Heart left ventricle (tissue), 16 donors: ENCODE measurements around the gene GATA5. TPM values are rescaled to one million over a fixed set of nuclear protein-coding genes. Genes with fewer than 3 reads are reported as not detected.

ENCODE experiments used
- ATAC-seq, 4 donors: fragments of 200-7000 bp; cut with Tn5 transposase; one replicate each; pipeline ENCODE4 v1.9.1; 2020 to 2022; ENCODE audit warnings: moderate library complexity in 4 of 4, mild to moderate bottlenecking in 3 of 4, moderate number of reproducible peaks in 1 of 4
- DNase-seq, 5 donors: peaks; one replicate each; pipeline ENCODE4 v3.0.0-alpha.2; 2020
- H3K27ac ChIP-seq, 12 donors: fragments of 200-600 bp; sonication (generic) in 4 of 12; one replicate each; pipeline versions ENCODE4 v1.5.0 to v1.8.0; 2016 to 2022; ENCODE audit warnings: mild to moderate bottlenecking in 2 of 12
- H3K27me3 ChIP-seq, 9 donors: fragments of 200-600 bp; sonication (generic) in 2 of 9; one replicate each; pipeline versions ENCODE4 v1.5.1 to v1.8.0; 2016 to 2022; ENCODE audit warnings: mild to moderate bottlenecking in 3 of 9
- H3K36me3 ChIP-seq, 9 donors: fragments of 200-600 bp; sonication (generic) in 2 of 9; one replicate each; pipeline versions ENCODE4 v1.5.0 to v1.8.0; 2018 to 2022; ENCODE audit warnings: mild to moderate bottlenecking in 2 of 9
- H3K4me1 ChIP-seq, 12 donors: fragments of 200-600 bp; sonication (generic) in 4 of 12; one replicate each; pipeline versions ENCODE4 v1.5.0 to v1.8.0; 2016 to 2022; ENCODE audit warnings: mild to moderate bottlenecking in 3 of 12
- H3K4me3 ChIP-seq, 12 donors: fragments of 200-600 bp; sonication (generic) in 4 of 12; one replicate each; pipeline versions ENCODE4 v1.5.0 to v1.8.0; 2017 to 2022; ENCODE audit warnings: mild to moderate bottlenecking in 9 of 12, moderate library complexity in 4 of 12
- H3K9me3 ChIP-seq, 12 donors: fragments of 200-600 bp; sonication (generic) in 4 of 12; one replicate each; pipeline versions ENCODE4 v1.5.0 to v1.8.0; 2016 to 2022; ENCODE audit warnings: mild to moderate bottlenecking in 1 of 12
- POLR2A ChIP-seq, 2 donors: fragments of 450-650 bp; IDR thresholded peaks; one replicate each; pipeline ENCODE4 v1.6.1; 2017; ENCODE audit warnings: antibody characterized with exemption in 2 of 2, mild to moderate bottlenecking in 2 of 2, moderate library complexity in 2 of 2
- WGBS, 4 donors: extraction: QIAGEN DNeasy Blood & Tissue Kit in 2 of 4; methylation state at CpG; one replicate each; pipeline versions ENCODE4 v1.1.5 to v1.1.7; 2013 to 2018; 5-methylcytosine and 5-hydroxymethylcytosine counted together
- intact Hi-C, 10 donors: fragments of 100-400 bp; cut with DNase I; formaldehyde crosslinking; loops; one replicate each; pipeline versions ENCODE4 v1.11.1 to v1.14.2; 2022
- polyA plus RNA-seq, 2 donors: library from polyadenylated mRNA; stranded (reverse); fragments of 200-250 nt; gene quantifications; one replicate each; pipeline ENCODE4 v1.2.3, GENCODE V29; 2013
- total RNA-seq, 9 donors: library from RNA; depleted of rRNA in 2 of 9; stranded (reverse); fragments of >200 nt in 2 of 9; fragmentation: NEBNext Ultra II Directional in 3 of 9; extraction: Animal tissue kit (Norgen Biotek cat#: 25700) in 3 of 9; gene quantifications; one replicate each; pipeline versions ENCODE4 v1.1.0 to v1.2.4, GENCODE V29; 2016 to 2023
- TF ChIP-seq, protein P1 (sequence below), 12 donors: fragments of 200-600 bp; sonication (generic) in 4 of 12; IDR thresholded peaks; one replicate each; pipeline versions ENCODE4 v1.5.0 to v1.8.0; 2018 to 2022; ENCODE audit warnings: antibody characterized with exemption in 12 of 12, mild to moderate bottlenecking in 5 of 12
- donor health status: ischemic (EF 13 %, LVEDD 7.1; RV severe dilation, severe dysfunction).
- donor health status: healthy with polysubstance abuse.
- donor health status: DM: no; HTN: yes; CAD: no.
- donor health status: DM: no; HTN: no; CAD: no.
- donor health status: ischemic (EF 25% LVEDD 6.9; RV normal size, moderate dysfunction).
- donor health status: ischemic (EF 25% LVEDD 5.7; RV mildly dilated, moderate dysfunction).
- donor health status: healthy.
- donor health status: DM: yes; HTN: yes; CAD: no.
- donor health status: ischemic (EF 35%, LVEDD 5.7; RV mildly dilated, moderate dysfunction).
- donor health status: nonischemic (EF 11% LVEDD 7.7; RV severe dilation, severe dysfunction).
- donor health status: DM: yes; HTN: yes; CAD: no.
- donor health status: PGD.
- donor health status: ischemic (EF 29% LVEDD 5.4; RV normal size, mild dysfunction).
- donor health status: nonischemic (EF 23%, LVEDD 6.1; RV moderate dilation, normal function).

Gene GATA5
- total and polyA plus RNA-seq, 11 donors = 0.21 to 7.4 (median 0.98) TPM

DNA sequence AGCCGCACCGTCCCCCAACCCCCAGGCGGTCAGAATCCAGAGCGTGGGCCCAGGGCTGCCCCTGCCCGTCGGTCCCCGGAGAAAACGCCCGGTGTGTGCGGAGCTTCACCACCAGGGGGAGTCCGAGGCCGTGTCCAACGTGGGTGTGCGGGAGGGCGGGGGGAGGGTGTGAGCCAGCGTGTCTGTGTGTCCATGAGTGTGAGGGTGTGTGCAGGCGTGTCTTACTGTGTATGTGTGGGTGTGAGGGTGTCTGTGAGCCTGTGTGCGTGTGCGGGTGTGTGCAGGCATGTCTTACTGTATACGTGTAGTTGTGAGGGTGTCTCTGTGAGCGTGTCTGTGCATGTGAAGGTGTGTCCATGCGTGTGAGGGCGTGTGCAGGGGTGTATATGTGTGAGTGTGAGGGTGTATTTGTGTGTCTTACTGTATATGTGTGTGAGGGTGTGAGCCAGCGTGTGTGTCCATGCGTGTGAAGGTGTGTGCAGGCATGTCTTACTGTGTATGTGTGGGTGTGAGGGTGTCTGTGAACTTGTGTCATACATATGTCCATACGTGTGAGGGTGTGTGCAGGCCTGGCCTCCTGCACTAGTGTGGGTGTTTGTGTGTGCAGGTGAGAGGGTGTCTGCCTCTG lies 24.6 kb upstream of the GATA5 start:
- peaks cover 0 to 22% (median 11%) of the 10 kb centered on the region in 12 donors for H3K4me1 ChIP-seq
- peak; percentile 56 to 82 (median 70) for ATAC-seq
- WGBS, 4 donors = 24 to 54% (median 27%) methylated on average over 13 to 26 of the region's 26 CpGs
- H3K9me3 ChIP-seq = no peaks in the 10 kb centered on the region
- H3K36me3 ChIP-seq = no peaks in the 10 kb centered on the region
- H3K4me3 ChIP-seq = no peak overlapping the region
- intact Hi-C loops = loop anchor here (1.0 to 10.0 kb wide), 12 partner anchors 84 to 307 kb away; partner anchors contain the start of gene MRGBP (in 1 of the 10)
- peak; percentile 77 to 91 (median 77) for DNase-seq
- peaks cover 0 to 14% (median 0%) of the 10 kb centered on the region in 9 donors for H3K27me3 ChIP-seq
- H3K27ac ChIP-seq = no peak overlapping the region
- TF ChIP-seq POLR2A (IDR thresholded peaks at IDR 0.05) = no peak
- TF ChIP-seq, protein P1, sequence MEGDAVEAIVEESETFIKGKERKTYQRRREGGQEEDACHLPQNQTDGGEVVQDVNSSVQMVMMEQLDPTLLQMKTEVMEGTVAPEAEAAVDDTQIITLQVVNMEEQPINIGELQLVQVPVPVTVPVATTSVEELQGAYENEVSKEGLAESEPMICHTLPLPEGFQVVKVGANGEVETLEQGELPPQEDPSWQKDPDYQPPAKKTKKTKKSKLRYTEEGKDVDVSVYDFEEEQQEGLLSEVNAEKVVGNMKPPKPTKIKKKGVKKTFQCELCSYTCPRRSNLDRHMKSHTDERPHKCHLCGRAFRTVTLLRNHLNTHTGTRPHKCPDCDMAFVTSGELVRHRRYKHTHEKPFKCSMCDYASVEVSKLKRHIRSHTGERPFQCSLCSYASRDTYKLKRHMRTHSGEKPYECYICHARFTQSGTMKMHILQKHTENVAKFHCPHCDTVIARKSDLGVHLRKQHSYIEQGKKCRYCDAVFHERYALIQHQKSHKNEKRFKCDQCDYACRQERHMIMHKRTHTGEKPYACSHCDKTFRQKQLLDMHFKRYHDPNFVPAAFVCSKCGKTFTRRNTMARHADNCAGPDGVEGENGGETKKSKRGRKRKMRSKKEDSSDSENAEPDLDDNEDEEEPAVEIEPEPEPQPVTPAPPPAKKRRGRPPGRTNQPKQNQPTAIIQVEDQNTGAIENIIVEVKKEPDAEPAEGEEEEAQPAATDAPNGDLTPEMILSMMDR (IDR thresholded peaks at IDR 0.05) = peak; percentile 70 to 88 (median 80)

DNA sequence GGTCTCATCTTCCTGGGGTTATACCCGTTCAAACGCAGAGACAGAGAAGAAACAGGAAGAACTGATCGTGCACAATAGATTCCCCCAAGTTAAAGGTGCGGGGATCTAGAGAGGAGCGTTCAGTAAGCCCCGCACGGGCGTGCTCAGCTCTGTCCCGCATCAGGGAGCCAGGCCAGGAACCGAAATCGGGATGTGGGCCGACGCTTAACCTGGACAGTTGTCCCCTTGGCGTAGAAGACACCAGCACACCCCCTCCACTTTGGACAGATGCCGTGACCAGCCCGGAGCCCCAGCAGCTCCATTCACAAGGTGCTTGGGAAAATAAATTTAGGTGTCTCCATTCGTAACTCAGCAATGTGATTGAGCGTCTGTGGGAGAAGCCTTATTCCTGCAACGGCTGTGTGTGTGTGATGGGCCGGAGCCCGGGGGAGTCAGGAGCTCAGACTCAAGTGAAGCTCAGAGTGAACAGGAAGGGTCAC lies 24.0 kb upstream of the GATA5 start:
- ATAC-seq = peak in 1 of 4 donors; percentile 2
- no peak for DNase-seq
- Histone ChIP-seq H3K27ac (no peak overlapping the region), H3K4me1 (peaks cover 0 to 28% (median 14%) of the 10 kb centered on the region in 12 donors), H3K36me3 (no peaks in the 10 kb centered on the region), H3K27me3 (peaks cover 0 to 14% (median 0%) of the 10 kb centered on the region in 9 donors), H3K9me3 (no peaks in the 10 kb centered on the region), H3K4me3 (no peak overlapping the region)
- 59 to 71% (median 64%) methylated on average over 16 to 21 of the region's 21 CpGs for WGBS, 4 donors
- TF ChIP-seq, protein P1 (IDR thresholded peaks at IDR 0.05) = no peak
- intact Hi-C loops = loop anchor here (1.0 to 10.0 kb wide), 18 partner anchors 85 to 308 kb away; partner anchors contain the start of genes ADRM1 (in 6 of the 10), CABLES2 (in 1 of the 10) and MRGBP (in 1 of the 10)

DNA sequence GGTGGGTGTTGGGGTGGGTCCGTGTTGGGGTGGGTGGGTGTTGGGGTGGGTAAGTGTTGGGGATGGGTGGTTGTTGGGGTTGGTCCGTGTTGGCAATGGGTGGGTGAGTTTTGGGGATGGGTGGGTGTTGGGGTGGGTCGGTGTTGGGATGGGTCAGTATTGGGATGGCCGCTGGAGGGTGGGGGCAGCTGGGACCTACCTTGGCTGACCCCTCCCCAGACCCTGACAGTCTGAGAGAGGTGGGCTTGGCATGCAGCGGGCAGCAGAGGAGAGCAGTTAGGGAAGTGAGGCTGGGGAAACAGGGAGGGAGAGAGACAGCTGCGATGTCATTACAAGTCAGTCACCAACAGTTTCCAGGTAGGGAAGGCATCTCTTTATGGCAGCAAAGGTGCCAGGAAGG lies 23.1 kb upstream of the GATA5 start:
- DNase-seq = no peak
- no peaks in the 10 kb centered on the region for H3K9me3 ChIP-seq
- no peak overlapping the region for H3K27ac ChIP-seq
- intact Hi-C loops = loop anchor here in 9 of 10 donors (1.0 to 10.0 kb wide), 8 partner anchors 84 to 308 kb away; partner anchors contain the start of genes ADRM1 (in 6 of the 9) and CABLES2 (in 1 of the 9)
- ATAC-seq = no peak
- TF ChIP-seq, protein P1 (IDR thresholded peaks at IDR 0.05) = no peak
- TF ChIP-seq POLR2A (IDR thresholded peaks at IDR 0.05) = no peak
- WGBS, 4 donors = 90 to 96% (median 93%) methylated on average over 5 to 6 of the region's 6 CpGs
- peaks cover 0 to 37% (median 22%) of the 10 kb centered on the region in 12 donors for H3K4me1 ChIP-seq
- no peak overlapping the region for H3K4me3 ChIP-seq
- peaks cover 0 to 14% (median 0%) of the 10 kb centered on the region in 9 donors for H3K27me3 ChIP-seq
- no peaks in the 10 kb centered on the region for H3K36me3 ChIP-seq

DNA sequence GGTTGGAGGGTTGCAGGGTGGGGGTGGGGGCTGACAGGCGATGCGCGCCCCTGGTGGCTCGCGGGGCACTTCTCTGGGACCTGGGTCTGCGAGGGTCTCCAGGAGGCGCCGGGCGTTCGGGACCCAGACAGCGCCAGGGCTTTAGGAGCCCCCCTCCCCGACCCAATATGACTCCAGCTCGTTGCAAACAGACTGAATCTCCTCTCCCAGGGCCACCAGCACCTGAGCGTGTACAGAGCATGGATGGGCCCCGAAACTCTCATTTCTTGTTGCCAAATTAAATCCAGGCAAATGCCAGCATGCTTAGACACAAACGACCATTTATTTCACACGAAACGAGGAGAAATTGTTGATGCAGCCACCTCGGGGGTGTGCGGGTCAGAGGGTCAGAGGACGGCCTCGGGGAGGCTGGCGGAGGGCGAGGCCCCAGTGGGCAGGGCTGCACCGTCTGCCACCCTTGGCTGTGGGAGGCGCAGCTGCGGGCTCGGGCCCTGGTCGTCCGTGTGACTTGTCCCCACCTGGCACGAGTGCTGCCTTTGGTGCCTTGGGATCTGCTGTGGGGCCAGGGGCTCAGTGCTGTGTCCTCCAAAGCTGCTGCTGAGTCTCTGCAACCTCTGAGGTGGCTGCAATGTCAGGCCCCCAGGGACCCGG lies 20.9 kb upstream of the GATA5 start:
- Histone ChIP-seq H3K27me3 (peaks cover 0 to 14% (median 0%) of the 10 kb centered on the region in 9 donors), H3K4me1 (peaks cover 0 to 47% (median 26%) of the 10 kb centered on the region in 12 donors), H3K9me3 (no peaks in the 10 kb centered on the region), H3K27ac (no peak overlapping the region), H3K36me3 (no peaks in the 10 kb centered on the region), H3K4me3 (no peak overlapping the region)
- no peak for DNase-seq
- intact Hi-C loops = loop anchor here in 9 of 10 donors (2.0 to 10.0 kb wide), 8 partner anchors 82 to 311 kb away; partner anchors contain the start of genes ADRM1 (in 6 of the 9) and CABLES2 (in 1 of the 9)
- WGBS, 4 donors = 22 to 39% (median 29%) methylated on average over 24 to 32 of the region's 32 CpGs
- no peak for TF ChIP-seq POLR2A (IDR thresholded peaks at IDR 0.05)
- TF ChIP-seq, protein P1 (IDR thresholded peaks at IDR 0.05) = peak; percentile 53 to 74 (median 65)
- ATAC-seq = peak in 1 of 4 donors; percentile 30
